GM18511 (cell line): Measurements from ENCODE around the gene SUPT6H.
"Not testable (repeated sequence)": the region's sequence is repeated elsewhere in the genome, so short reads cannot be mapped to it uniquely, and the experiment has no call there.

Source experiments
- ATAC-seq: cut with Tn5 transposase; IDR thresholded peaks from one replicate; pipeline ENCODE4 v1.9.1; 2021; ENCODE audit warnings: mild to moderate bottlenecking, moderate library complexity; ENCODE audit not compliant: unreplicated experiment

The SUPT6H gene

GRCh38 chr17:28717578-28718332, 55.8 kb downstream of the SUPT6H start, which contains the start of gene RAB34:
TSS of gene RAB34 (minus strand) at chr17:28717868. CDS start at chr17:28717266, 602 bp downstream.
- no peak for ATAC-seq

- ATAC-seq = no peak
Measured at GRCh38 chr17:28718333-28719020, 56.5 kb downstream of the SUPT6H start.

DNA sequence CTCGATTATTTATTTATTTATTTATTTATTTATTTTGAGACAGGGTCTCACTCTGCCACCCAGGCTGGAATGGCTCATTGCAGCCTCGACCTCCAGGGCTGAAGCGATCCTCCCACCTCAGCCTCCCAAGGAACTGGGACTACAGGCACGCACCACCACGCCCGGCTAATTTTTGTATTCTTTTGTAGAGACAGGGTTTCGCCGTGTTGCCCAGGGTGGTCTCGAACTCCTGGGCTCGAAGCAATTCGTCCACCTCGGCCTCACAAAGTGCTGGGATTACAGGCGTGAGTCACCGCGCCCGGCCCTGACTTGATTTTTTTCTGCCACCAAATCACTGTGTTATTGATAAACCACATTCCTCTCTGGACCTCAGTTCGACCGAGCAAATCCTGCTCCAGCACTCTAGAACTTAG, 57.0 kb downstream of the SUPT6H start:
- no peak for ATAC-seq

- no peak for ATAC-seq
Measured at GRCh38 chr17:28720247-28720996, 58.4 kb downstream of the SUPT6H start.

- ATAC-seq = not testable (repeated sequence)
Measured at GRCh38 chr17:28720997-28721329, 59.0 kb downstream of the SUPT6H start.

DNA sequence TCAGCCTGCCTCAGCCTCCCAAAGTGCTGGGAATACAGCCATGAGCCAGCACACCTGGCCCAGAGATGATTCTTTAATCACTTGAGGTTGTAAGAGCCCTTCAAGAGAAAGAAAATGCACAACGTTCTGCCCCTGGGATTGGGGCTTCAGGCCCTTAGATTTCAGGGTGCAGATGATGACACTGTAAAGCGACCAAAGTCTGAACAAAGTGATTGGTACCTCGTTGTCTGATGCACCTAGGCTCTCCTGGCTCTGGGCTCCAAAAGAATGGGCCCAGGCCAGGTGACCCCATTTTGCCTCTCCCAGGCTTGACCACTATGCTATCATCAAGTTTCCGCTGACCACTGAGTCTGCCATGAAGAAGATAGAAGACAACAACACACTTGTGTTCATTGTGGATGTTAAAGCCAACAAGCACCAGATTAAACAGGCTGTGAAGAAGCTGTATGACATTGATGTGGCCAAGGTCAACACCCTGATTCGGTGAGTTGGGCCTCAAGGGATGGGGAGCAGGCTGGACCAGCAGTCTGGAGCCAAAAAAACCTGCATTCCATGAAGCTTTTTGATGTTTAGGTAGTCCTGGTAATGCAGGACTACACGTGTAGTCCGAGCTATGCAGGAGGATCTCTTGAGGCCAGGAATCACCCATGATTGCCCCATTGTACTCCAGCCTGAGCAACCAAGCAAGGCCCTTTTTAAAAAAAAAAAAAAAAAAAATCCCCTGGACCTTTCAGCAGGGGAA, 60.6 kb downstream of the SUPT6H start:
- ATAC-seq = no peak

GRCh38 chr17:28723159-28723835, 61.3 kb downstream of the SUPT6H start:
- ATAC-seq = no peak

DNA sequence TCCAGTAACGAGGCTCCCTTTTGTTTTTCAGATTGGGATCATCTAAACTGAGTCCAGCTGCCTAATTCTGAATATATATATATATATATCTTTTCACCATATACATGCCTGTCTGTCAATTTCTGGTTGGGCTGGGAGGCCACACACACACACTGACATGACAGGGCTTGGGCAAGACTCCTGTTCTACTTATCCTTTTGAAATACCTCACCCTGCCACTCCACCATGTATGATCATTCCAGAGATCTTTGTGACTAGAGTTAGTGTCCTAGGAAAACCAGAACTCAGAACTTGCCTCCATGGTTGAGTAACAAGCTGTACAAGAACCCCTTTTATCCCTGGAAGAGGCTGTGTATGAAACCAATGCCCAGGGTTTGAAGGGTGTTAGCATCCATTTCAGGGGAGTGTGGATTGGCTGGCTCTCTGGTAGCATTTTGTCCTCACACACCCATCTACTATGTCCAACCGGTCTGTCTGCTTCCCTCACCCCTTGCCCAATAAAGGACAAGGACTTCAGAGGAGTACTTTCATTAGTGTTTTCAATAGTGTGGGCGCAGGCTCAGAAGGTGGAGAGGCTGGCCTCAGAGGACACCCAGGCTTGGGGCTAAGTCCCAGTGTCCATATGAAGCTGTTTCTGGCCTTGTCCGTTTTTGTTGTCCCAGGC, 62.0 kb downstream of the SUPT6H start:
- ATAC-seq = not testable (repeated sequence)

GRCh38 chr17:28724500-28725165, 62.6 kb downstream of the SUPT6H start:
- ATAC-seq = no peak

DNA sequence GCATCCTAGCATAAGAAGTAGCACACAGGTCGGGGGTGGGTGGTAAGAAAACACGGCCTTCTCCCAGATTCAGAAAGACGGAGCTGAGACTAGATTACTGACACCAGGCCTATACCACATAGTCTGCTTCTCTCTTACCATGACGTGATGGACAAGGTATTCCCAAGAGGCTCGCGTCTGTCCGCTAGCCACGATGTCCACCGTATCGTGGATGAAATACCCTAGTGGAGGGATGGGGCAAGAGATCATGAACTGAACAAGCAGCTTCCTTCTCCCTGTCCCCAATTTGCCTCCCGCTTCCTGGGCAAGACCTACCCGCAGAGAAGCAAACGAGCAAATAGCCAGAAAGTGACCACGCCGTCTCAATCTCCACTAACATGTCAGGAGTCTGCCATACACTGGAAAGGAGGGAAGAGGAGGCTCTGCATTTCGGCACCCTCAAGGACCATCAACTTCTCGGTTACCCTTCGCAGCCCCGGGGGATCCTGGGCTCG, 63.2 kb downstream of the SUPT6H start:
- ATAC-seq = no peak

GRCh38 chr17:28725660-28726225, 63.7 kb downstream of the SUPT6H start:
- no peak for ATAC-seq

DNA sequence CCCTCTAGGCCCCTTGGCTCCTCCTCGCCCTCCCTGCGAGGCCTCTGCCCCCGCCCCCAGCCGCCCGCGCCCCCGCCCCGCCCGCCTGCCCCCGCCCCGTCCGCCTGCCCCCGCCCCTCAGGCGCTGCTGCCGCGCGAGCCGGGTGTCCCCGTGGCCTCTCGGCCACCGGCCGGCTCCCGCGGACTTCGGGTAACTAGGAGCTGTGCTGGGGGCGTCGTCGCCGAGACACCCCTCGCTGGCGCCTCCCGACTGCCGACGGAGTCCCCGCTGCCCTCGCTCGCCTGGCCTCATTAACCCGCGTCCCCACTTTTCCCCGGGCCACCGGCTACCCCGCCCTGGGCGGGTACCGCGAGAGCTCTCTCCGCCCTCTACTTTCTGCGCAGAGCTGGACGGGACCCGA, 64.2 kb downstream of the SUPT6H start, which contains the start of gene TLCD1:
Gene TLCD1, minus strand, starts transcription at position 8 of the 401 bp plus-strand sequence. CDS start 136 bp downstream, outside the sequence.
- ATAC-seq = no peak

DNA sequence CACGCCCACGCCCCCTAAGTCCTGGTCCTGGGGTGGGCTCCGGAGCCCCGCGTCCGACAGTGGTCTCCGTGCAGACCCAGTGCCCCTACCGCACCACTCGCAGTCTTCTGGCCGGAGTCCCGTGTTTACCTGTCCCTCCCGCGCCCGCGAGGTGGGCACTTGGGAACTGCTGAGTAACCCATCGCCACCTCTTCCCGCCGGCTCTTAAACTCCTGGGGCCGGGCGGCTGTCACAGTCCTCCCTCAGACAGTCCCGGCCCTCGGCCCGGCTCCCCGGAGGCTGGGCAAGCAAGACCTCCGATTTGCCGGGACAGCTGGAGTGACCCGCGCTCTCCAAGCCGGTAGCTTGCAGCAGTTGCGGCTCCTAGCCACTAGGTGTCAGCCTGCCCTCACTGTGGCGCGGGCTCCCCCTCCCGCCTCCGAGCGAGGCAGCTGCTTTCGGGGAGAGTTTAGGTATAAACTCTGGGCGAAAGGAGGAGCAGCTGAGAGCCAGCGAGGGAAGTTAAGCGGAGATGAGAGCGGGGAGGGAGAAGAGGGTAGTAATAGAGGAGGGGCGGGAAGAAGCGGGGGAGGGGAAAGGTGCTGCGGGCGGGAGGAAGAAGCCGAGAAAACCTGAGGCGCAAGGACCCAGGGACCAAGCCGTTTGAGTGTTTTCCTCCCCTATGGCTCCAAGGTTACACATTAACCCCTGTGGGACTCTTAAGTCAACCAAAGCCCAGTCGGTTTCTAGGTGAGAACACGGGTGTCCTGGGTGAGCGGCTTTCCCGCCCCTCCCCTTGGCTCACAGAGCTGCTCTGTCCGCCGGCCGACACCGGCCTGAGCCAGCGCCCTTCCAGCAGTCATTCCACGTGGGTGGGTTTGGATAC, 64.9 kb downstream of the SUPT6H start:
- peak; percentile 50 for ATAC-seq

DNA sequence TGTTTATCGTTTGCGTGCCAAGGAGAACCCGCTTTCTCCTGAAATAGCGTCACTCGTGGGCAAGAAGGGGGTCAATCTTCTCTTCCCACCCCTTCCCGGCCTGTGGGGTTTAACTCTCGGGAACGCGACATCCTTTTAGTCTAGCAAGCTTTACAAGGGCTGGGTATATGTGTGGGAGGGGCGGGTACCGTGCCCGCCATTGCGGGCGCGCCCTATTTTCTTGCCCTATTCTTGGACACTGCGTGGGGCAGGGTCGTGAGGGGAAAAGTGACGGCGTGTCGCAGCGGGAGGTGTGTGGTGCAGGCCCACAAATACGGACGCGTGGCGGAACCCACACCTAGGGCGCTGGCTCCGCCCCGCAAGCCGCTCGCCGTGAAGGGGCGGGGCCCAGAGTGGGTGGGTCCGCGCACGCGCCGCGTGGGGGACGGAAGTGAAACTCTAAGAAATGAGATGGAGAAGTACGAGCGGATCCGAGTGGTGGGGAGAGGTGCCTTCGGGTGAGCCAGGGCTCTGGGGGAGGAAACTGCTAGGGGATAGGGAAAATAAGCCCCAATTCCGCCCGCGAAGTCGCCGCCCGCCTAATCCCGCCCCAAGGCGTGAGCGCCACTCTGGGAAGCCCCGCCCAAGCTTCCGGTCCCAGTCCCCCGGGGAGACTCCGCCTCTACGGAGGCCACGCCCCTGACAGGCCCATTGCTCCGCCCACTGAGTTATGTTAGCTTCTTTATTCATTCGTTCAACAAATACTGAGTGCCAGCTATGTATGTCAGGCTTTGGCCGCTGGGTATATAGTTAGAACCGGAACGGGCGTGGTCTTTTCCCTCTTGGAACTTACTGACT, 66.6 kb downstream of the SUPT6H start, which contains the start of gene NEK8:
Gene NEK8, plus strand, starts transcription at position 425 of the 837 bp plus-strand sequence. Its CDS starts 26 bp downstream, at position 451.
- peak; percentile 38 for ATAC-seq

DNA sequence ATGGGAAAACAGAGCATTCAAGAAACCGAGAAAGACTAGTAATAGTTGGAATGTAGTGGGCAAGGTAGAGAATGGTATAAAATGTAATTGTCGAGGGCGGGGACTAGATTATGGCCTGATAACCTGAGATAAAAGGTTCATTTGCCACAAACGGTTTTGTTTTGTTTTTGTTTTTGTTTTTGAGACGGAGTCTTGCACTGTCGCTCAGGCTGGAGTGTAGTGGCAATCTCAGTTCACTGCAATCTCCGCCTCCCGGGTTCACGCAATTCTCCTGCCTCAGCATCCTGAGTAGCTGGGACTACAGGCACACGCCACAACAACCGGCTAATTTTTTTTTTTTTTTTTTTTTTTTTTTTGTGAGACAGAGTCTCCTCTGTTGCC, 67.9 kb downstream of the SUPT6H start:
- no peak for ATAC-seq

DNA sequence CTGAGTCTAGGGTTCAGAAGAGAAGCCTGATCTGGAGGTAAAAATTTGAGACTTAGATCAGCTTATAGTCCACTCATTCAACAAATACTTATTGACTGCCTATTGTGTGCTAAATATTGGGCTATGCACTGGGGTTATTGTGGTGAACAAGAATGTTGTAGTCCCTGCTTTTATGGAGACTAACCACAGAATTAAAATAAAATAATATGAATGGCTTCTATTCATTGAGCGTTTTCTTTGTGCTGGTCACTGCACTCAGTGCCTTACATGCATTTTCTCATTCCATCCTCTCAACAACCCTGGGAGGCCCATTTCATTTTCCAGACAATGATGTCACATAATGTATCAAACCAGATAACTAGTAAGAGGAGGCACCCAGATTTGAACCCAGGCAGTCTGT, 71.3 kb downstream of the SUPT6H start:
- no peak for ATAC-seq
